NCI-H1436 treated with DMSO at 0.1 percent for 48 hours (cell line): ENCODE results near the gene SLC2A1.

Experiments used
- DNase-seq: peaks from one replicate; lab custom pipeline; 2025; lab: John Stamatoyannopoulos, UW

The SLC2A1 gene

DNA sequence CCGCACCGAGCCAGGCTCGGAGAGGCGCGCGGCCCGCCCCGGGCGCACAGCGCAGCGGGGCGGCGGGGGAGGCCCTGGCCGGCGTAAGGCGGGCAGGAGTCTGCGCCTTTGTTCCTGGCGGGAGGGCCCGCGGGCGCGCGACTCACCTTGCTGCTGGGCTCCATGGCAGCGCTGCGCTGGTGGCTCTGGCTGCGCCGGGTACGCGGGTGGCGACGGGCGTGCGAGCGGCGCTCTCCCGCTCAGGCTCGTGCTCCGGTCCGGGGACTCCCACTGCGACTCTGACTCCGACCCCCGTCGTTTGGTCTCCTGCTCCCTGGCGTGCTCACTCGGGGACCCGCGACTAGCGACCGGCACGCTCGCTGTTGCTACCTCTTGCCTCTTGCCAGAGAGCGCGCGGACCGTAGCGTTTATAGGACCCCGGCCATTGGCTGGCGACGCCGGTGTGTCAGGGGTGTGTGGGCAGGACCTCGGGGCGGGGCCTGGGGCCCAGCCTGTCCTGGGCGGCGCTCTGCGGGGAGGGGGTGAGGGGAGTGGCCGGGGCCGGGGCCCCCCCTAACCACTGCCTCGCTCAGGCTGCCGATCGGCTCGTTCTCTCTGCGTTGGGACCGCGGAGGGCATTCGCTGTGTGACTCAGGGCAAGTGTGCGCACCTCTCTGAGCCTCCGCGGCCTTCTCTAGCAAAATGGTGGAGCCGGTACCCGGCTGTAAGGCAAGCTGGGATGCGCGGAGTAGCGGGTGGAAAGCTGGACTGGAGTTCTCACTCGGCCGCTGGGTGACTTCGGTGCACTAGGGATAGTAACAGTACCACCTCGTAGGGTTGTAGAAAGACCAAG, at the start of gene SLC2A1:
SLC2A1 (minus strand) TSS at position 381 of the 832 bp plus-strand sequence; CDS start at position 164, 217 bp downstream.
- peak; percentile 30 for DNase-seq

DNA sequence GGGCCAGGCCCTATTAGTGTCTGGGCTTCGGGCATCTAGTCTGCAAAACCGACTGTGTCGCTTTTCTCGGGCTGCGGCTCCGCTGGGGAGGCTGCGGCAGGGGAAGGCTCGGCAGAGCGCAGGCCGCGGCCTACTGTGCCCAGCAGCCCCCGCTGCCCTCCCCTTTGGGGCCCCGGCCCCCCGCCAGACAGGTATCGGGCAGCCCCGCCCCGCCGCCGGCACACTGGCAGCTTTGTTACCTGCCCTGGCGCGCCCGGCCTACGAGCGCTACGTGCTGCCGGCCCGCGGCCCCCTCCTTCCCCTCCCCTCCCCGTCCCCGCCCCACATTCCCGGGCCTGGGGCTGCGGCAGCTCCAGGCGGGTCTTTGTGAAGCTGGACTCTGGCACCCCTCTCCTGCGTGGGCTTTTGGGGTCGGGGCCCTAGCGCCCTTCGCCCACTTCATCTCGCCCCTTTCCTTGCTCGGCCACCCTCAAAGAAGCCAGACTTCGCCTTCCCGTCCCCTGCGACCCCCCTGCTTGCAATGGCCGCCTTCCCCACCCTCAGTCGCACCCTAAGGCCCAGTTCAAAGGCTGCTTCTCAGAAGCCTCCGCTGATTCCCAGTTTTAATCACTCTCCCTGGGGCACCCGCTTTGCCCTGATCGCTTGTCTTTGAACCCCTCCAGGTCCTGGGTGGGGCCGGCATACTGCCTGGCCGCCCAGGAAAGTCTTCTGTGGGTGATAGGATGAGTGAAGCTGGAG, 48.9 kb upstream of the SLC2A1 start:
- DNase-seq, result no peak

DNA sequence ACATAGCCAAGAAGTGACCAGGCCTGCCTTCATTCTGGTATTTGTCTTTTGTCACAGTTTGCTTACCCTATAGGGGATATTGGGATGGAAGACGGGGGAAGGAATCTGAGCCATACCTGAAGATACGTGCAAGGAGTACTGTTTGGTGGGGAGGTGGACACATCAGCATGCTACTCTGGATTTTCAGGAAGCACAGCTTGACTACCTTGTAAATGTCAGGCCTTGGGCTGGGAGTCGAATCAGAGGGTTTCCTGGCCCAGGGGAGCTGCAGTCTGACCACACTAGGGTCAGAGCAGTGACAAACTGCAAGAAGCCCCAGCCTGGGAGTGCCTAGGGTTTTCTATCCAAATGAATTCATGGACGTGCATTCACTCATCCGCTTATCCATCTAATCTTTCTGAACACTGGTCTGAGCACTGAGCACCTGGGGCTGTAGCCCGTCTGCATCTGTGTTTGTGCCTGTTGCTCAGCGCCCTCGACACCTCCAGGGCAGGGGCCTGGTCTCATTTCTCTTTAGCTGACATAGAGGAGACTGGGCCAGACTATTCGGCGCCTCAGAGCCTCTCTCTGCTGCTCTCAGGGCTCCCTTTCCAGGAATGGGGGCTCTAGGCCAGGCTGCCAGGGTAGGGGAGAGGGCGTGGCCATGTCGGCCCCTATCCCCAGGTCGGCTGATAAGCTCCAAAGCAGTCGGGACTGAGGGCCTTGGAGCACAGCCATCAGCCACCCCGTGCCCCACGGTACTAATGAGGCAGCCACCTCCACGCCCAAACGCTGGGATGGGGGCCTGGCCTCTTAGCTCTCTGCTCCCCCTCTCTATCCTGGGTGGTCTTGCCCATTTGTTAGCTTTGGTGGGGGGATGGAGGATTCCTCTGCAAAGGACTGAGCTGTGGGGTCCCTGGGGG, 47.0 kb upstream of the SLC2A1 start:
- DNase-seq, result no peak

DNA sequence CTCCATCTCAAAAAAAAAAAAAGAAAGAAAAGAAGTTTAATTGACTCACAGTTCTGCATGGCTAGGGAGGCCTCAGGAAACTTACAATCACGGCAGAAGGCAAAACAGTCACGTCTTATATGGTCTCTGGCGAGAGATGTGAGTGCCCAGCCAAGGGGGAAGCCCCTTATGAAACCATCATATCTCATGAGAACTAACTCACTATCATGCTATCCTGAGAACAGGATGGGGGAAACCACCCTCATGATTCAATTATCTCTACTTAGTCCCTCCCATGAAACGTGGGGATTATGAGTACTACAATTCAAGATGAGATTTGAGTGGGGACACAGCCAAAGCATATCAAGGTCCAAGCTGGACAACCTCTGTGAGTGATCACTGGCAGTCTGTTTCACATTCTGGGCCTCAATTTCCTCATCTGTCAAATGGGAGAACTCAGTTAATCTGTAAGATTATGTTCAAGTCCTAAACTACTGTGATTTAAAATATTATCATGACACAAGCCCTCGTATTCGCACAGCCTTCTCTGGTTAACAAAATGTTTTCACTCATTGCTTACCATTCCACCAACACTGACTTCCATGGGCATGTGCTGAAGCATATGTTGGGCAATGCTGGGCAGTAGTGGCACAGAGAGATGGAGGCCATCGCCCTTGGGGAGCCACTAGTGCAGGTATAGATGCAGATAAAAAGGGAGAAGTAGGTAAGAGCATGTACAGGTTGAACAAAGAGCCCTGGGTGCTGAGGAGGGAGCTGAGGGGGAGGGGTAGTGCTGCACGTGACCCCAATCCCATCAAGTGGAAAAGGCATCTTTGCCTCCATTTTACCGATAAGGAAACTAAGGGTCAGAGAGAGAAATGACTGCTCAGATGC, 46.2 kb upstream of the SLC2A1 start:
- no peak for DNase-seq

DNA sequence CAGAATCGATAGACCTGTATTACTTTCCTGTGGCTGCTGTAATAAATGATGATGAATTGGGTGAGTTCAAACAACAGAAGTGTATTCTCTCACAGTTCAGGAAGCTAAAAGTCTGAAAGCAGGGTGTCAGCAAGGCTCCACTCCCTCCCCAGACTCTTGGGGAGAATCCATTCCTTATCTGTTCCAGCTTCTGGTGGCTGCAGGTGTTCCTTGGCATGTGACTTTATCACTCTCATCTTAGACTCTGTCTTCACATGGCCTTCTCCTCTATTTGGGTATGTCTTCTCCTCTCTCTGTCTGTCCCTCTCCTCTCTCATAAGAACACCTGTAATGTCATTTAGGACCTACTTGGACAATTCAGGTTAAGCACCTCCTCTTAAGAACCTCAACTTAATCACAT, 44.1 kb upstream of the SLC2A1 start:
- no peak for DNase-seq

DNA sequence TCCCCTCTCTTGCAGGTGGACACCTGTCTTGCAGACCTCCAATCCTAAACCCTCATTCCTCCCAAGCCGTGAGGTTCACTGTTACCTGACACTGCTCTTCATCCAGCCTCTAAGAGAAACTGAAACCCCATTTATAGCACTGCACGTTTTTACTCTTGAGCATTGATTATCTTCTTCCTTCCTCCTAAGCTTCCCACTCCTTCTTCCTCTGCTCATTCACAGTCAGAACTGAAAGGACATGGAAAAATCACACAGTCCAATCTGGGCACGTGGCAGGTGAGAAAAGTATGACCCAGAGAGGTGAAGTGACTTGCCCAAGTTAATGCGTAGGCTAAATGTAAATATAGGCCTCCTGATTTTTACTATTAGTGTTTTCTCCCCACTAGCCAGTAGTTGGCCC, 43.4 kb upstream of the SLC2A1 start:
- no peak for DNase-seq

DNA sequence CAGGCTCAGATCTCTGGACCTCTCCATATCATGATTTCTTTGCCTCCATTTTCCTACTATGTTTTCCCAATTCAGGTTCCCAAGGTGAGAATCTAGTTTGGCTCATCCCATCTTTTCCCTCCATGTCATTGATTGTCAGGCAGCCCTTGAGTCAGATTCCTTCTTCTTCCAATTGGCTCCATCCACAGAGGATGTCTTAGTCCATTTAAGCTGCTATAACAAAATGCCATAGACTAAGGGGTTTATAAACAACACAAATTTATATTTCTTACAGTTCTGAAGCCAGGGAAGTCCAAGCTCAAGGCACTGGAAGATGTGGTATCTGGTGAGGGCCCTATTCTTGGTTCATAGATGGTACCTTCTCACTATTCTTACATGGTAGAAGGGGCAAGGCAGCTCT, 42.8 kb upstream of the SLC2A1 start:
- no peak for DNase-seq

DNA sequence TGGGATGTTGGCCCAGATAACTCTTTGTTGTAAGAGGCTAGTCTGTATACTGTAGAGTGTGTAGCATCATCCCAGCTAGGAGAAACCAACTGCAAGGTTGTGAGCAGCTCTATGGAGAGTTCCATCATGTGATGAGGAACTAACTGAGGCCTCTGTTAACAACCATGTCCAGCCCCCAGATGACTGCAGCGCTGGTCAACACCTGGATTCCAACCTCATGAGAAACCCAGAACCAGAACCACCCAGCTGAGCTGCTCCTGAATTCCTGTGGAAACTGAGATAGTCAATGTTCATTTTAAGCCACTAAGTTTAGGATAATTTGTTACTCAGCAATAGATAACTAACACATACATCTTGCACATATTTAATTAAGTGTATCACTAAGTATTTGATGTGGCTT, 41.6 kb upstream of the SLC2A1 start:
- no peak for DNase-seq

DNA sequence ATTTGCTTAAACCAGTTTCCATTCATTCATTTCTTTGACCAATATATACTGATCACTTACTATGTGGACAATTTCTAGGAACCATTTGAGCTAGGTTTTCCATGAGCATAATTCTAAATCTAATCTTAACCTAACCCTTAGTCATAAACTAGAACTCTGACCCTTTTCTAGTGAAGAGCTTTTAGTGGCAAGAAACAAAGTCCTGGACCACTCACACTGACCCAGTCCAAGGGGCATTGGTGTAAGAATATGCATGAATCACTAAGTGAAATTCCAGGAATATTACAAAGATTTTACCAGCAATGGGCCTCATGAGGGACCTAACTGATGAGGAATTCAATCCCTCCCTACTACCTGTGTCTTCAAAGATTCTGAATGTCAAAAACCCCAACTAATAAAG, 40.6 kb upstream of the SLC2A1 start:
- DNase-seq, result no peak

DNA sequence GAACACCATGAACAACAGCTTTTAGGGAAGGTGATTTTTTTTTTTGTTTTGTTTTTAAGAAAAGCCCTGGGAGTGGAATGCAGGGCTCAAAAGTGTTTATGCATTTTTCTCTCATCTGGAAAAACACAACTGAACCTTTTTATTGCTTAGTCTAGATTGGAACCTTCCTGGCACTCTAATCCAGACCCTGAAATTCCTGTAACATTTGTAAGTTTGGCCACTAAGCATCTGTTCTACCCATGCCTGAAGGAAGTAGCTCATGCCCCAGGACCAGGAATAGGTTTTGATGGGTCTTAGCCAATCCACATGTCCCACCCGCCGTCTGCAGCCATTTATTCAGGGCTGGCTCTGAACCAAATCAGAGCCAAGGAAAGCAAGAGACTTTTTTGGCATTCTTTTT, 39.7 kb upstream of the SLC2A1 start:
- DNase-seq, result no peak

DNA sequence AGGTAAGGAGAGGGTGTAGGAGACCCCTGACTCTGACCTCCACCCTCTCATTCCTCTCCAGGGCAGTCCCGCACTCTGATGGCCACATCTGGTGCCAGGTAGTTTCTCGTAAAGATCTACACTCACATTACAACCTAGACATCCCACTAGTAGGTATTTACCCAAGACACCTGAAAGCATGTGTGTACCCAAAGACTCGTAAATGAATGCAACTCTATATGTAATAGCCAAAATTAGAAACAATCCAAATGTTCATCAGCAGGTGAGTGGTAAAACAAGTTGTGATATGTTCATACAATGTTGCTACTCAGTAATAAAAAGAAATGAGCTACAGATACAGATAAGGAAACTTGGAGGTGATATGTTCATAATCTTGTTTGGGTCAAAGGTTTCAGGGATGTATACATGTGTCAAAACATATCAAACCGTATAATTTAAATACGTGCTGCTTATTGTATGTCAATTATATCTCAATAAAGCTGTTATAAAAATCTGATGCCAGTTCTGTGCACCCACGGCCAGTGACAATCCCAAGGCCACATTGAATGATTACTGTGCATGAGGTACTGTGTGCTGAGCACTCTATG, 37.8 kb upstream of the SLC2A1 start:
- no peak for DNase-seq

DNA sequence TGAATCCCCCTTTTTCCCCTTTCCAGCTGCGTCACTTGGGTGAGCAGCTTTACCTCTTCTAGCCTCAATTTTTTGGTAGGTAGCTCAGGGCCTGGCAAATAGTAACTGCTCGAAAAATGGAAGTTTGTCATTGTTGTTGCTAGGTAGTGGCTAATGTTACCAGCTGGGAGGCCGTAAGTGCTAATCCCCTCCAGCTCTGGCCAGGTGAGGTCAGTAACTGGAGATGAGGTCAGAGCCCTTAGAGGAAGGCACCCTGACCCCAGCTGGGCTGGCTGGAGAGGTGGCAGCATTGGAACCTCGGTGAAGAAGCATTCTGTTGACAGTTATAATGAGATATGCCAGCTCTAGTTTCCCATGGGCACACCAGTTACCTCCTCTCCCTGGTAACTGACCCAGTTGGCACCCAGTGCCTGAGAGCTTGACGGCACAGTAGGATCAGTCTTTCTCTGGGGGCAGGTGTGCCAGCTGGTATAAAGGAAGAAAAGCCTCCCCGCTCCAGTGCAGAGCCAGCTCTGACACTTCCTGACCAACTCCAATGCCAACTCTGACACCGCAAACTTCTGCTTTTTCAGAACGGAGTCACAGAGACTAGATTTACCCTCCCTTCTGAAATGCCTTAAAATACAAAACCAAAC, 35.0 kb upstream of the SLC2A1 start:
- no peak for DNase-seq

DNA sequence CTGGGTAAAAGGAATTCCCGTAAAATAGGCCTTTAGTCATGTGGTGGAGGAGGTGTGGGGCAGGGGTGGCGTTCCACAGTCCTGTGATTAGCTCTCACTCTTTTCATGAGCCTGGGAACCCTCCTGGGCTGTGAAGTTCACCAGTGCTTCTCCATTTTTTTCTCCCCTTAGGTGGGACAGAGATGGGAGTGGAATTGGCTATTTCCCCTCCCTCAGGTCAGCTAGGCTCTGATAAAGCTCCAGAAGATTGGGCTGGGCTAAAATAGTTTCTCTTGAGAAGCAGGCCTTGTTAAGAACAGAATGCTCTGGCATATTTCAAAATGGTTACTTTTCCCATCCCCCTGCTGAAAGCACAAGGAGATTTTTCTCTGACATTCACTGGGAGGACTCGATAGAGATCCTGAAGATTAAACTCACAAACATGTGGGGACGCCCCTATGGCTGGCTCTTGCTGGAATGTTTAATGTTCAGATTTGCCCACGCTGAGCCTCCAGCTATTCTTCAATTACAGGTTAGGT, 33.4 kb upstream of the SLC2A1 start:
- no peak for DNase-seq

DNA sequence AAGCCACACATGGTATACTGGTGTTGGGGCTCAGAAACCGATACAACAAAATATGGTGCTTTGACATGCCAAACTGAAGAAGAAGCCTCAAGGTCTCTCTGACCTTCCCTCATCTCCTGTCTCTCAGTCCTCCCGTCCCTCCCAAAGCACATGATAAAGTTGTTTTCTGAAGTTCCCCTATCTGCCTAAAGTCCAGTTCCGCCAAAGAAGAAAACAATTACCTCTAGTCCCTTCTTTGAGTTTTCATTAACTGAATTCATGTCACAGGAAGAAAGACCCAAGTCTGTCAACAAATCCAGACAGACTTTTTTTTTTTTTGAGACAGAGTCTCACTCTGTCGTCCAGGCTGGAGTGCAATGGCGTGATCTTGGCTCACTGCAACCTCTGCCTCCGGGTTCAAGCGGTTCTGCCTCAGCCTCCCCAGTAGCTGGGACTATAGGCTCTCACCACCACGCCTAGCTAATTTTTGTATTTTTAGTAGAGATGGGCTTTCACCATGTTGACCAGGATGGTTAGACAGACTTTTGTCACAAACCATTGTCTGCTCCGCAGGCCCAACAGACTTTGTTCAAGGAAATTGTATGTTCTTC, 32.2 kb upstream of the SLC2A1 start:
- DNase-seq, result no peak

DNA sequence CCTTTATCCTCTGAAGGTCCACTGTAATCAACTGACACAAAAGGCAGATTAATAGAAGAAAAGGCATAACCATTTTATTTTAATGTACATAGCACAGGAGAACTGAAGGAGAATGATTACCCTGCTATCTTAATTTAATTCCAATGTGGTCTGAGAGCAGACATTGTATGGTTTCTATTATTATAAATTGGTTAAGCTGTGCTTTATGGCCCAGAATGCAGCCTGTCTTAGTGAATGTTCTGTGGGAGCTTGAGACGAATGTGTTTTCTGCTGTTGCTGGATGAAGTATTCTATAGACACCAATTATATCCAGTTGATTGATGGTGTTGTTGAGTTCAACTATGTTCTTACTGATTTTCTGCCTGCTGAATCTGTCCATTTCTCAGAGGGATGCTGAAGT, 25.0 kb upstream of the SLC2A1 start:
- DNase-seq, result no peak

DNA sequence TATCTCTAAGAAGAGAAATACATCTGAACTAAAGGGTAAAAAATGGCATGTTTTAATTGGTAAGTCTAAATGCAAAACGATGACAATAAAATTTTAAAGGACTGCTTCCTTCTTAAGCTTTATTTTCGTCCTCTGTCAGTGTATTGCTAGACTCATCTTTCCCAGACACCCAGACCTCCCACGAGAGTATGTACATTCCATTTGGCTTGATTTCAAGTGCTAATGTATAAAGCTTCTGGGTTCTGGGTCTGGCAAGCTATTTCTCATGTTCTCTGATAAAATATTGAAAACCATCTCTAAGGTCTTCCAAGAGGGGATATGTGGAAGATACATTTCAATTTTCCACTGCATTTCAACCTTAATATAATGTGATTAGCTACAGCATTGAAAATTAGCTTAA, 24.6 kb upstream of the SLC2A1 start:
- DNase-seq, result no peak

DNA sequence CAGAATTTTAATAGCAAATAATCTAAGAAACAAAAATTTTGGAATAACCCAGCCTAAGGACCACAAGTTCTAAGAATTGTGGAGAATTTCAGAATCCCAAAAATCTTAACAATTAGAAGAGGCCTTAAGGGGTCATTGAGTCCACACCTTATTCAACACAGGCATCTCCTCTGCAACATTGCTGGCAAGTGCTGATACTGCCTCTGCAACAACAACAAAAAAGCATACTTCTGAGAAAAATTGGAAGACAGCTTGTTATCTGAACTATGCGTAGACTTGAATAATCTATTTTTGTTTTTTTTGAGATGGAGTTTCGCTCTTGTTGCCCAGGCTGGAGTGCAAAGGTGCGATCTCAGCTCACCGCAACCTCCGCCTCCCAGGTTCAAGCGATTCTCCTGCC, 24.0 kb upstream of the SLC2A1 start:
- no peak for DNase-seq

DNA sequence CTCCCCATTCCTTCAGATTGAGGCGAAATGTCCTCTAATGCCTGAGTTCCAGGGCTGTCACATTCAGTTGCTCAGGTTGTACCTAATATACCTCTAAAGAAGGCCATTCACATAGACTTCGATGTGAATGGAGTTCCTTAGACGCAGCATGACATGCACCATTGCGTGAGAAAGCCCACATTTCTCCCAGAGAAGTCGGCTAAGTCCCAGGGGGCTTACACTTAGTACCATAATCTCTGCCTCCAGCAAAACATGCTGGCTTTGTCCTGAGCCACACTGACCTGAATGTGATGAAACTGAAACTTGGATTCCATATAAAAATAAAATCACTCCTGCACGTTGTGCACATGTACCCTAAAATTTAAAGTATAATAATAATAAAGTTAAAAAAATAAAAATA, 23.2 kb upstream of the SLC2A1 start:
- no peak for DNase-seq

DNA sequence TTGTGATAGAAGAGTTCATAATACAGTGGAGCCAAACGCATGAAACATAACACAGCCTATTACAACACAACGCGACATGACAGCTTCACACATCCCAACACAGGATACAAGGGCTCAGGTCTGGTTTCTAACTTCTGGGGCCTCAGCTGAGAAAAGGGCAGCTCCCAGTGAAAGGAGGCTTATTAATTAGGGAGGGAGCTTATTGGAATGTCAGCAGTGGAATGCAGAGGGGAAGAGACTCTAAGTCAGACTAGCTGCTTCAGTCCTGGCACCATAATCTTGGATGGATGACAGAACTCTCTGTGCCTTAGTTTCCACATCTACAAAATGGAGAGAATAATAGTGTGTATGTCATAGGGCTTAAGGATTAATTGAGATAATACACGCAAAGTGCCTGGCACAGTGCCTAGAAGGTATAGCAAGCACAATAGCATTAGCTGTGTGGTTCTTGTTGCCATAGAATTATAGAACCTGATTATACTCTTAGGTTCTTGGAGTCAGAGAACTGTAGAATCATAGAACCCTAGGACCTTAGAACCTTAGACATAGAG, 22.7 kb upstream of the SLC2A1 start:
- DNase-seq, result no peak
